Endodermal cell (in vitro differentiated cells): Measurements from ENCODE around the gene HES1. TPM values are rescaled to one million over a fixed set of nuclear protein-coding genes. Genes with fewer than 3 reads are reported as not detected.

Source experiments
- DNase-seq: peaks from one replicate; pipeline ENCODE4 v3.0.0-alpha.2; 2017
- H3K27ac ChIP-seq: 2 replicates; pipeline ENCODE4 v1.5.1; 2013; ENCODE audit warnings: mild to moderate bottlenecking, low read depth, low read length, moderate library complexity
- H3K27me3 ChIP-seq: 2 replicates; pipeline ENCODE4 v1.6.1; 2013; ENCODE audit warnings: mild to moderate bottlenecking, low read length, moderate library complexity; ENCODE audit not compliant: insufficient read depth, control insufficient read depth, poor library complexity, severe bottlenecking
- H3K36me3 ChIP-seq: 2 replicates; pipeline ENCODE4 v1.7.0; 2013; ENCODE audit warnings: mild to moderate bottlenecking, low read length, moderate library complexity; ENCODE audit not compliant: control insufficient read depth, insufficient read depth
- H3K4me1 ChIP-seq: one replicate; pipeline ENCODE4 v1.7.0; 2013; ENCODE audit warnings: low read length; ENCODE audit not compliant: control insufficient read depth, insufficient read depth
- H3K4me3 ChIP-seq: 2 replicates; pipeline ENCODE4 v1.5.1; 2013; ENCODE audit warnings: mild to moderate bottlenecking, low read length, moderate library complexity
- H3K9ac ChIP-seq: 2 replicates; pipeline ENCODE4 v1.6.1; 2013; ENCODE audit warnings: mild to moderate bottlenecking, low read length, moderate library complexity; ENCODE audit not compliant: poor library complexity, severe bottlenecking; ENCODE audit errors: extremely low read depth
- H3K9me3 ChIP-seq: 2 replicates; pipeline ENCODE4 v1.6.1; 2013; ENCODE audit warnings: mild to moderate bottlenecking, low read length, moderate library complexity; ENCODE audit not compliant: control insufficient read depth
- H3K27ac Mint-ChIP-seq: 2 replicates; pipeline ENCODE4 v1.8.0; 2020; ENCODE audit warnings: mixed read lengths
- H3K27me3 Mint-ChIP-seq: 2 replicates; pipeline ENCODE4 v1.8.0; 2021; ENCODE audit warnings: mild to moderate bottlenecking, mixed read lengths; ENCODE audit not compliant: insufficient read depth
- H3K36me3 Mint-ChIP-seq: 2 replicates; pipeline ENCODE4 v1.8.0; 2020; ENCODE audit warnings: low read depth, mixed read lengths
- H3K4me1 Mint-ChIP-seq: 2 replicates; pipeline ENCODE4 v1.8.0; 2020; ENCODE audit warnings: mixed read lengths
- H3K4me3 Mint-ChIP-seq: 2 replicates; pipeline ENCODE4 v1.8.0; 2020; ENCODE audit warnings: mild to moderate bottlenecking, moderate library complexity, mixed read lengths
- H3K9me3 Mint-ChIP-seq: 2 replicates; pipeline ENCODE4 v1.8.0; 2020; ENCODE audit warnings: mild to moderate bottlenecking, mixed read lengths
- CTCF ChIP-seq: fragments of 200-600 bp; sonication (generic); conservative IDR thresholded peaks from 2 replicates; pipeline ENCODE4 v1.5.0; 2021; ENCODE audit warnings: antibody characterized with exemption, mild to moderate bottlenecking
- WGBS, 2 experiments: methylation state at CpG; one replicate each; pipeline versions ENCODE4 v1.1.5 to v1.1.7; 2013; ENCODE audit warnings: missing lambda C conversion rate in 2 of 2, mixed read lengths in 1 of 2; ENCODE audit not compliant: insufficient coverage in 1 of 2, insufficient read length in 1 of 2; 5-methylcytosine and 5-hydroxymethylcytosine counted together
- total RNA-seq, 2 donors: library from RNA; stranded (reverse); fragmentation: NEBNext Ultra II Directional in 1 of 2; extraction: Animal tissue kit (Norgen Biotek cat#: 25700) in 1 of 2; gene quantifications; 2 replicates in 1 of 2; 3 replicates in 1 of 2; pipeline ENCODE4 v1.2.1, GENCODE V29; 2021

The HES1 gene
- total RNA-seq, 2 donors from 2014 or later = 2.1 to 17.5 TPM

DNA sequence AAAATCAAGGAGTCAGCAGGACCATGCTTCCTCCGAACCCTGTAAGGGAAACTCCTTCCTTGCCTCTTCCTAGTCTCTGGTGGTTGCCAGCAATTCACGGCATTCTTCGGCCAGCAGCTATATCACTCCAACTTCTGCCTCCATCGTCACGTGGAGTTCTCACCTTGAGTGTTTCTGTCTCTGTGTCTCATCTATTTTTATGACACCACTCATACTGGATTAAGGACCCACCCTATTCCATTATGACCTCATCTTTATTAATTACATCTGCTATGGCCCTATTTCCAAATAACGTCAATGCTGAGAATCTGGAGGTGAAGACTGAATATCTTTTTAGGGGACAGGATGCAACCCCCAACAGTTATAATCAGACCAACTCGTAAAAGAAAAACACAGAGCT is 21.8 kb upstream of the HES1 start:
- no peak overlapping the region for H3K27ac ChIP-seq
- no peaks in the 10 kb centered on the region for H3K36me3 ChIP-seq
- Mint-ChIP-seq H3K4me3 (no peak overlapping the region), H3K36me3 (no peaks in the 10 kb centered on the region), H3K4me1 (peaks cover 17% of the 10 kb centered on the region), H3K9me3 (no peaks in the 10 kb centered on the region), H3K27me3 (peaks cover 2% of the 10 kb centered on the region), H3K27ac (no peak overlapping the region)
- no peaks in the 10 kb centered on the region for H3K27me3 ChIP-seq
- no peaks in the 10 kb centered on the region for H3K9me3 ChIP-seq
- no peaks in the 10 kb centered on the region for H3K4me1 ChIP-seq
- WGBS, 2 experiments = 89 to 96% methylated on average over 6 to 7 of the region's 7 CpGs
- no peak for TF ChIP-seq CTCF
- no peak overlapping the region for H3K4me3 ChIP-seq
- DNase-seq = no peak
- H3K9ac ChIP-seq = no peak overlapping the region

DNA sequence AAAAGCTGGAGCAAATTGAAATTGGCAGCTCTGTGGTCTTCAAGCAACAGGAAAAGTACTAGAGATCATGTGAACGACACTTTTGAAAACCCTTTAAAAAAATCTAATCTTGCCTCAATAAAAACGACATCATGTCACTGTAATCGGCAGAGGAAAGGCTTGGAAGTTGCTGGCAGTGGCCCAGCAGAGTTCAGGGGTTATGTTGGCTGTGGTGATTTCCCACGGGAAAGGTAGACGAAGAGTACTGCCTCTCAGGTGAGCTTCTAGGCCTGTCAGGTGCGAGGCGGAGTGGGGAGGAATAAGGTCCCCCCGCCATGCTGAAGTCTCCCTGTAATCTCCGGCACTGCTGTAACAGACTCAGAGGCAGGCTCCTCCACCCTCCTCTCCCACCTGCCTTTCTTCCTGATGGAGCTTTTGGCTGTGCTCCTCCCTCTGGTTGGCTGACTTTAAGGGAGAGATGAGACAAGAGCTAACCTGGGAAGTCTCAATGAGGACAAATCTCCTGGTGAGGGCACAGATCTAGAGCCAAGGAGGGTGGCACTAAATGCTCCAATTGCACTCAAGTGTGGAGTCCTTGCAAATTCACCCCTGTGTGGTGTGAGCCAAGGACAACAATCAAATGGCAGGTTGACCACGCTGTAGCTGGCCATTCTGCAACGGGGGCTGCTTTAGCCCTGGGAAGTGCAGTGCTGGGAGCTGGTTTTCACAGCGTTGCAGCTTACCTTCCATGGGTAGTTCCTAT is 18.7 kb upstream of the HES1 start:
- H3K4me3 ChIP-seq = no peak overlapping the region
- no peaks in the 10 kb centered on the region for H3K4me1 ChIP-seq
- Mint-ChIP-seq H3K27ac (no peak overlapping the region), H3K4me1 (peaks cover 8% of the 10 kb centered on the region), H3K27me3 (peaks cover 2% of the 10 kb centered on the region), H3K9me3 (no peaks in the 10 kb centered on the region), H3K4me3 (no peak overlapping the region), H3K36me3 (no peaks in the 10 kb centered on the region)
- TF ChIP-seq CTCF = no peak
- DNase-seq = no peak
- H3K9ac ChIP-seq = no peak overlapping the region
- no peaks in the 10 kb centered on the region for H3K27me3 ChIP-seq
- no peak overlapping the region for H3K27ac ChIP-seq
- no peaks in the 10 kb centered on the region for H3K9me3 ChIP-seq
- H3K36me3 ChIP-seq = no peaks in the 10 kb centered on the region
- 91 to 95% methylated on average over 9 to 12 of the region's 12 CpGs for WGBS, 2 experiments

GRCh38 chr3:194118920-194119319 is 17.0 kb upstream of the HES1 start:
- Mint-ChIP-seq H3K27ac (no peak overlapping the region), H3K4me3 (no peak overlapping the region), H3K27me3 (peaks cover 4% of the 10 kb centered on the region), H3K36me3 (no peaks in the 10 kb centered on the region), H3K4me1 (no peaks in the 10 kb centered on the region), H3K9me3 (no peaks in the 10 kb centered on the region)
- H3K4me3 ChIP-seq = no peak overlapping the region
- no peak for TF ChIP-seq CTCF
- no peaks in the 10 kb centered on the region for H3K36me3 ChIP-seq
- H3K9me3 ChIP-seq = no peaks in the 10 kb centered on the region
- H3K27me3 ChIP-seq = no peaks in the 10 kb centered on the region
- H3K27ac ChIP-seq = no peak overlapping the region
- no peak for DNase-seq
- 92 to 97% methylated on average over 5 to 7 of the region's 7 CpGs for WGBS, 2 experiments
- no peak overlapping the region for H3K9ac ChIP-seq
- no peaks in the 10 kb centered on the region for H3K4me1 ChIP-seq
